Ovary (tissue), 9 donors: Measurements from ENCODE around the gene MECR. TPM values are rescaled to one million over a fixed set of nuclear protein-coding genes. Genes with fewer than 3 reads are reported as not detected.
A peak's percentile ranks its signal among the peaks of the same experiment; 100 is the strongest.

Experiments used
- DNase-seq, 5 donors: peaks; one replicate each; pipeline ENCODE4 v3.0.0-alpha.2; 2019 to 2020
- H3K27ac ChIP-seq, 2 donors: fragments of 200-600 bp; one replicate each; pipeline versions ENCODE4 v1.5.1 to v1.8.0; 2019 to 2022
- H3K27me3 ChIP-seq: fragments of 200-600 bp; one replicate; pipeline ENCODE4 v1.8.0; 2022
- H3K36me3 ChIP-seq: fragments of 200-600 bp; sonication (generic); one replicate; pipeline ENCODE4 v1.5.1; 2019
- H3K4me1 ChIP-seq: one replicate; pipeline ENCODE4 v1.8.1; 2013; ENCODE audit warnings: mild to moderate bottlenecking, moderate library complexity; ENCODE audit not compliant: insufficient read depth
- H3K4me3 ChIP-seq: fragments of 200-600 bp; sonication (generic); one replicate; pipeline ENCODE4 v1.5.1; 2017
- H3K9me3 ChIP-seq, 2 donors: fragments of 200-600 bp in 1 of 2; sonication (generic) in 1 of 2; one replicate each; pipeline versions ENCODE4 v1.5.1 to v1.8.1; 2013 to 2019; ENCODE audit warnings: mild to moderate bottlenecking in 1 of 2, moderate library complexity in 1 of 2
- EP300 ChIP-seq: sonication (generic); formaldehyde crosslinking; IDR thresholded peaks from one replicate; pipeline ENCODE4 v1.6.1; 2017; ENCODE audit warnings: antibody characterized with exemption
- POLR2A ChIP-seq: fragments of 450-650 bp; IDR thresholded peaks from one replicate; pipeline ENCODE4 v1.6.1; 2017; ENCODE audit warnings: antibody characterized with exemption, mild to moderate bottlenecking, moderate library complexity
- WGBS, 3 donors: extraction: QIAGEN DNeasy Blood & Tissue Kit in 1 of 3; methylation state at CpG; one replicate each; pipeline versions ENCODE4 v1.1.5 to v1.1.7; 2013 to 2017; 5-methylcytosine and 5-hydroxymethylcytosine counted together
- intact Hi-C, 4 donors: fragments of 100-400 bp; cut with DNase I; formaldehyde crosslinking; loops; one replicate each; pipeline versions ENCODE4 v1.11.0 to v1.15.1; 2022 to 2023
- polyA plus RNA-seq, 2 donors: library from polyadenylated mRNA; stranded (reverse); fragments of 200-250 nt in 1 of 2; fragments of 350-450 nt in 1 of 2; fragmentation: Illumina TruSeq in 1 of 2; extraction: RNeasy Lipid Tissue Mini Kit (QIAGEN cat#74804) in 1 of 2; gene quantifications; one replicate each; pipeline ENCODE4 v1.2.3, GENCODE V29; 2013 to 2014
- total RNA-seq, 7 donors: library from RNA; depleted of rRNA in 2 of 7; stranded (reverse); fragments of >200 nt in 2 of 7; fragmentation: NEBNext Ultra II Directional in 3 of 7; extraction: Animal tissue kit (Norgen Biotek cat#: 25700) in 3 of 7; gene quantifications; one replicate each; pipeline versions ENCODE4 v1.1.0 to v1.2.4, GENCODE V29; 2016 to 2023
- TF ChIP-seq, protein P1 (sequence below), 3 donors: fragments of 450-650 bp in 2 of 3; fragments of 200-600 bp in 1 of 3; IDR thresholded peaks; one replicate each; pipeline versions ENCODE4 v1.5.1 to v1.8.0; 2016 to 2022; ENCODE audit warnings: antibody characterized with exemption in 3 of 3, mild to moderate bottlenecking in 1 of 3
- donor health status: DM: no; HTN: no; CAD: no; lungs with moderate emphysema.
- donor health status: DM: no; HTN: no; CAD: no.
- donor health status: Bipolar disorder and iron deficiency.
- donor health status: DM: yes; HTN: yes; CAD: no.
- donor health status: DM: no; HTN: no; CAD: no.
- donor health status: DM: yes; HTN: yes; CAD: no.

MECR gene
- total and polyA plus RNA-seq, 9 donors = 11.9 to 33.9 (median 20.2) TPM

DNA sequence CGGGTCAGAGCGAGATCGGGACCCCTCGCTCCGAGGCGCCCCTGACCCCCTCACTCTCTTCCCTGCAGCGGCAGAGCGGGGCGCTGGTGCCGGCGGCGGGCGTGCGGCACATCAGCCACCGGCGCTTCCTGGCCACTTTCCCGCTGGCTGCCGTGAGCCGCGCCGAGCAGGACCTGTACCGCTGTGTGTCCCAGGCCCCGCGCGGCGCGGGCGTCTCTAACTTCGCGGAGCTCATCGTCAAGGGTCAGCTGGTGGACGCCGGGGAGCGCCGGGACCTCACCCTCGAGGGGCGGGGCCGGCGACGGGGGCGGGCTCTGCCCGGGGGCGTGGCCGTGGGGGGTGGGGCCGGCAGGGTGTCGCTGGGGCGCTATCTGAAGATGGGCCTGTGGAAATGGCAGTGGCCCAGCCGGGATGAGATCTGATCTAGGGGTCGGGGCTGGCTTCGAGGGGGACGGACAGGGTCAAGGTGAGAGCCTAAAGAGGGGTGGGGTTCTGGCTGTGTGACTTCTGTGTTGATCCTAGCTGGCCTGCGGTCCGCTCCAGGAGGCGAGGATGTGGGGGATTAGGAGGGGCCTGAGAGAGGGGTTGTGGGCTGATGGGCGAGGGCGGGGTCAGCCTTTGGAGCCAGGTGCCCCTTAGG is 29.2 kb upstream of the MECR start:
- DNase-seq = peak; percentile 39 to 81 (median 62)
- H3K27ac ChIP-seq = no peak overlapping the region
- peaks cover 14% of the 10 kb centered on the region for H3K4me1 ChIP-seq
- no peaks in the 10 kb centered on the region for H3K36me3 ChIP-seq
- 3 to 9% (median 4%) methylated on average over 38 to 56 of the region's 56 CpGs for WGBS, 3 donors
- H3K27me3 ChIP-seq = no peaks in the 10 kb centered on the region
- intact Hi-C loops = no loop called here
- peak overlapping the region; percentile 45 for H3K4me3 ChIP-seq
- no peak for TF ChIP-seq POLR2A
- TF ChIP-seq EP300 = no peak
- TF ChIP-seq, protein P1, sequence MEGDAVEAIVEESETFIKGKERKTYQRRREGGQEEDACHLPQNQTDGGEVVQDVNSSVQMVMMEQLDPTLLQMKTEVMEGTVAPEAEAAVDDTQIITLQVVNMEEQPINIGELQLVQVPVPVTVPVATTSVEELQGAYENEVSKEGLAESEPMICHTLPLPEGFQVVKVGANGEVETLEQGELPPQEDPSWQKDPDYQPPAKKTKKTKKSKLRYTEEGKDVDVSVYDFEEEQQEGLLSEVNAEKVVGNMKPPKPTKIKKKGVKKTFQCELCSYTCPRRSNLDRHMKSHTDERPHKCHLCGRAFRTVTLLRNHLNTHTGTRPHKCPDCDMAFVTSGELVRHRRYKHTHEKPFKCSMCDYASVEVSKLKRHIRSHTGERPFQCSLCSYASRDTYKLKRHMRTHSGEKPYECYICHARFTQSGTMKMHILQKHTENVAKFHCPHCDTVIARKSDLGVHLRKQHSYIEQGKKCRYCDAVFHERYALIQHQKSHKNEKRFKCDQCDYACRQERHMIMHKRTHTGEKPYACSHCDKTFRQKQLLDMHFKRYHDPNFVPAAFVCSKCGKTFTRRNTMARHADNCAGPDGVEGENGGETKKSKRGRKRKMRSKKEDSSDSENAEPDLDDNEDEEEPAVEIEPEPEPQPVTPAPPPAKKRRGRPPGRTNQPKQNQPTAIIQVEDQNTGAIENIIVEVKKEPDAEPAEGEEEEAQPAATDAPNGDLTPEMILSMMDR (IDR thresholded peaks at IDR 0.05) = no peak
- no peaks in the 10 kb centered on the region for H3K9me3 ChIP-seq

DNA sequence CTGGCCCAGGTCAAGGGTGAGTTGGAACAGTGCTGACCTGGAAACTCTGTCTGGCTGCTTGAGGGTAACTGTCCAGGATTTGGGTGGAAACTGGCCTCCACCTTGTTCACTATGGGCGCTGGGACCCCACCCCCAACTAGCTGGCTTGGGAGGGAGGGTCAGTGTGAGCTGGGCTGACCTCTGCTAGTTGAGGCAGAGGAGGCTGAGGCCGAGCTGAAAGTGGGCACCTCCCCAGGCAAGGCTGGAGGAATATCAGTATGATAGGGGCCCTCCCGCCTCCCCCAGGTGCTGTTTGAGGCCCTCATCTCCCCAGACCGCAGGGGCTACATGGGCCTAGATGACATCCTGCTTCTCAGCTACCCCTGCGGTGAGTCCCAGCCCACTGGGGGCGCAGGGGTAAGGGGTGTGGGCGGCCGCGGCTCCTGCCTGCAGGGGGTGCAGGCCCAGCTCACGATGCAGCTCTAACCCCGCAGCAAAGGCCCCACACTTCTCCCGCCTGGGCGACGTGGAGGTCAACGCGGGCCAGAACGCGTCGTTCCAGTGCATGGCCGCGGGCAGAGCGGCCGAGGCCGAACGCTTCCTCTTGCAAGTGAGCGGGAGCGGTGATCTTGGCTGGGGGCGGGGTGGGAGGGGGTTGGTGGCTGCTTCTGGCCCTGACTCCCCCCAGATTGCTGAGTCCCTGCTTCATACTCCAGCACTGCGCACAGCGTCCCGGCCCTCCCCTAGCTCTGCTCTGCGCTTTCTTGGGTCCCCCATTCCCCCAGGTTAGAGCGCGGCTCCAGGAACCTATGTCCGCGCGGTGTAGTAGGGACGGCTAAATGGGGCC is 28.5 kb upstream of the MECR start:
- DNase-seq = peak in 3 of 5 donors; percentile 47 to 84 (median 50)
- 15 to 23% (median 15%) methylated on average over 38 of the region's 38 CpGs for WGBS, 3 donors
- intact Hi-C loops = no loop called here

DNA sequence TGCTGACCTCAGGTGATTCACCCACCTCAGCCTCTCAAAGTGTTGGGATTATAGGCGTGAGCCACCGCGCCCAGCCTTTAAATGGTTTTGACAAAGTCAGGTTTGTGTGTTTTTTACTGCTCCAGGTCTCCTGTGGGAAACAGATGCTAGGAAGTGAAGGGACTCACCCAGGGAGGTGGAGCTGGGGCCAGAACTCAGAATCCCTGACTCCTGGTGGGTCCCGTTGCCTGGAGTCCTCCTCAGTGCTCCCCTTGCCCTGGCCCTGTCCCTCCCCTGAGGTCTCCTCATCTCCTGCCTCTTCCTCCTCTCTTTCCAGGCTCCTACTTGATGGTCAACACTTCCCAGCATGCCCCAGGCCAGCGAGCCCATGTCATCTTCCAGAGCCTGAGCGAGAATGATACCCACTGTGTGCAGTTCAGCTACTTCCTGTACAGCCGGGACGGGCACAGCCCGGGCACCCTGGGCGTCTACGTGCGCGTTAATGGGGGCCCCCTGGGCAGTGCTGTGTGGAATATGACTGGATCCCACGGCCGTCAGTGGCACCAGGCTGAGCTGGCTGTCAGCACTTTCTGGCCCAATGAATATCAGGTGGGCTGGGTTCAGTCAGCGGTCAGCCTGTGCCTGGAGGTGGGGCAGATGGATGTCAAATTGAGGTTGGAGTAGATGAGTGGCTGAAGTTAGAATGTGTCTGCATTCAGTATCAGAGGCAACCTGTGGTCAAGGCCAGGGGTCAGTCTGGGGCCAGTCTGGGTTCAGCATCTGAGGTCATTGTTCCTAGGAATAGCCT is 27.6 kb upstream of the MECR start:
- WGBS, 3 donors = 91 to 95% (median 93%) methylated on average over 16 of the region's 16 CpGs
- intact Hi-C loops = no loop called here
- Histone ChIP-seq H3K4me3 (no peak overlapping the region), H3K36me3 (no peaks in the 10 kb centered on the region), H3K27me3 (no peaks in the 10 kb centered on the region), H3K9me3 (no peaks in the 10 kb centered on the region), H3K4me1 (peaks cover 14% of the 10 kb centered on the region), H3K27ac (no peak overlapping the region)
- peak in 1 of 5 donors; percentile 57 for DNase-seq
- TF ChIP-seq POLR2A (no peak), EP300 (no peak)
- TF ChIP-seq, protein P1 (IDR thresholded peaks at IDR 0.05) = no peak

More for the DNA sequence above, 28.5 kb upstream of the MECR start:
- Histone ChIP-seq H3K9me3 (no peaks in the 10 kb centered on the region), H3K27me3 (no peaks in the 10 kb centered on the region), H3K4me3 (peak overlapping the region; percentile 45), H3K36me3 (no peaks in the 10 kb centered on the region), H3K4me1 (peaks cover 14% of the 10 kb centered on the region), H3K27ac (no peak overlapping the region)
- TF ChIP-seq EP300 = no peak
- TF ChIP-seq, protein P1 (IDR thresholded peaks at IDR 0.05) = no peak
- TF ChIP-seq POLR2A = no peak
